Upper lobe of left lung (tissue), 6 donors: ENCODE measurements around the gene POLR3E. TPM values are rescaled to one million over a fixed set of nuclear protein-coding genes. Genes with fewer than 3 reads are reported as not detected.
A peak's percentile ranks its signal among the peaks of the same experiment; 100 is the strongest.

Experiments
- ATAC-seq, 2 donors: fragments of 200-7000 bp; cut with Tn5 transposase; one replicate each; pipeline ENCODE4 v1.9.1; 2022; ENCODE audit warnings: mild to moderate bottlenecking in 2 of 2, moderate library complexity in 2 of 2; ENCODE audit not compliant: low FRiP score in 2 of 2
- DNase-seq, 2 donors: peaks; one replicate each; pipeline ENCODE4 v3.0.0-alpha.2; 2019 to 2020
- H3K27ac ChIP-seq, 4 donors: fragments of 200-600 bp; sonication (generic); one replicate each; pipeline ENCODE4 v1.5.1; 2016 to 2019
- H3K27me3 ChIP-seq, 4 donors: fragments of 200-600 bp; sonication (generic); one replicate each; pipeline ENCODE4 v1.5.1; 2017 to 2019
- H3K36me3 ChIP-seq, 4 donors: fragments of 200-600 bp; sonication (generic); one replicate each; pipeline ENCODE4 v1.5.1; 2016 to 2019
- H3K4me1 ChIP-seq, 4 donors: fragments of 200-600 bp; sonication (generic); one replicate each; pipeline ENCODE4 v1.5.1; 2018 to 2019
- H3K4me3 ChIP-seq, 4 donors: fragments of 200-600 bp; sonication (generic); one replicate each; pipeline ENCODE4 v1.5.1; 2017 to 2019; ENCODE audit warnings: mild to moderate bottlenecking in 2 of 4, moderate library complexity in 1 of 4
- H3K9me3 ChIP-seq, 4 donors: fragments of 200-600 bp; sonication (generic); one replicate each; pipeline ENCODE4 v1.5.1; 2018 to 2019
- CTCF ChIP-seq, 6 experiments: fragments of 450-650 bp in 4 of 6; fragments of 200-600 bp in 2 of 6; sonication (generic) in 2 of 6; IDR thresholded peaks; one replicate each; pipeline ENCODE4 v1.5.1; 2016 to 2019; ENCODE audit warnings: antibody characterized with exemption in 6 of 6
- EP300 ChIP-seq, 4 donors: sonication (generic); formaldehyde crosslinking; IDR thresholded peaks; one replicate each; pipeline ENCODE4 v1.5.1; 2017; ENCODE audit warnings: antibody characterized with exemption in 4 of 4, control low read depth in 2 of 4
- POLR2A ChIP-seq, 4 donors: fragments of 450-650 bp; IDR thresholded peaks; one replicate each; pipeline ENCODE4 v1.5.1; 2016 to 2017; ENCODE audit warnings: antibody characterized with exemption in 4 of 4, mild to moderate bottlenecking in 2 of 4
- POLR2AphosphoS5 ChIP-seq, 2 donors: sonication (generic); formaldehyde crosslinking; IDR thresholded peaks; one replicate each; pipeline ENCODE4 v1.5.1; 2017; ENCODE audit warnings: antibody characterized with exemption in 2 of 2
- WGBS, 2 donors: methylation state at CpG; one replicate each; pipeline ENCODE4 v1.1.5; 2017 to 2018; 5-methylcytosine and 5-hydroxymethylcytosine counted together
- total RNA-seq, 6 donors: library from RNA; depleted of rRNA in 4 of 6; stranded (reverse); fragments of >200 nt in 4 of 6; gene quantifications; one replicate each; pipeline versions ENCODE4 v1.1.0 to v1.2.1, GENCODE V29; 2016 to 2021
- donor health status: DM: no; HTN: no; CAD: no; lungs with moderate emphysema.
- donor health status: DM: no; HTN: yes; CAD: no; lungs with severe emphysema.

Gene POLR3E, protein sequence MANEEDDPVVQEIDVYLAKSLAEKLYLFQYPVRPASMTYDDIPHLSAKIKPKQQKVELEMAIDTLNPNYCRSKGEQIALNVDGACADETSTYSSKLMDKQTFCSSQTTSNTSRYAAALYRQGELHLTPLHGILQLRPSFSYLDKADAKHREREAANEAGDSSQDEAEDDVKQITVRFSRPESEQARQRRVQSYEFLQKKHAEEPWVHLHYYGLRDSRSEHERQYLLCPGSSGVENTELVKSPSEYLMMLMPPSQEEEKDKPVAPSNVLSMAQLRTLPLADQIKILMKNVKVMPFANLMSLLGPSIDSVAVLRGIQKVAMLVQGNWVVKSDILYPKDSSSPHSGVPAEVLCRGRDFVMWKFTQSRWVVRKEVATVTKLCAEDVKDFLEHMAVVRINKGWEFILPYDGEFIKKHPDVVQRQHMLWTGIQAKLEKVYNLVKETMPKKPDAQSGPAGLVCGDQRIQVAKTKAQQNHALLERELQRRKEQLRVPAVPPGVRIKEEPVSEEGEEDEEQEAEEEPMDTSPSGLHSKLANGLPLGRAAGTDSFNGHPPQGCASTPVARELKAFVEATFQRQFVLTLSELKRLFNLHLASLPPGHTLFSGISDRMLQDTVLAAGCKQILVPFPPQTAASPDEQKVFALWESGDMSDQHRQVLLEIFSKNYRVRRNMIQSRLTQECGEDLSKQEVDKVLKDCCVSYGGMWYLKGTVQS
- total RNA-seq, result 10 to 100 TPM; 27.0 to 91.1 (median 47.0) TPM

DNA sequence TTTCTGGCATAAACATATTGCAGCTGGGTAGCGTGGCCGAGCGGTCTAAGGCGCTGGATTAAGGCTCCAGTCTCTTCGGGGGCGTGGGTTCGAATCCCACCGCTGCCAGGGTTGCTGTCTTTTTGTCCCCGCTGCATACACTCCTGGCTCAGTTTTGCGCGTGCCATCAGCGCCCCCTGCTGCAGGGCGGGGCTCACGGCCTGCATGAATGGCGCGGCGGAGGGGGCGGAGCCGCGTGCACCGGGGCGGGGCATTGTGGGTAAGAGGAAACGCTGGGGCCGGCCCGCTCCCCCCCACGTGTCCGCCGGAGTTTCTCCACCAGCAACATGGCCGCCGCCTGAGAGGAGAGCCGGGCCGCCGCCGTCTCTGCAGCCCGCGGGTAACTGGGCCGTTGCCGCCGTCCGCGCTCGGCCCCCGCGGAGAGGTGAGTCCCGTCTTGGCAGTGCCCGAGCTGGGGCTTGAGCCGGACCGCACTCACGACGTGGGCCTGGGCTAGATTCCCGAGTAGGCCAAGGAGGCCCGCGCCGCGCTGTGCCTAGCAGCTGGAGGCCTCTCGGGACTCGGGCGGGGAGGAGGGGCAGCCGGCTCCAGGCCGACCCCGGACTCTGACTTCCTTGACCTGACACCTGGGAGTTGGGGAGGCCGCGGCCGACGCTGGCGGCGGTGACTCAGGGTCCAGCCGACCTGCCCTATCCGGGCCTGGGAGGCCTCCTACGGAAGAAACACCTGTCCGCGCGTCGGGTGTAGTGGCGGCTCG is at the start of gene POLR3E:
POLR3E (plus strand) TSS at position 296 of the 757 bp plus-strand sequence. CDS start 5,560 bp downstream, outside the sequence.
- Histone ChIP-seq H3K4me3 (peak within 1 kb of the TSS; percentile 45 to 81 (median 70)), H3K27ac (peak within 1 kb of the TSS; percentile 89 to 93 (median 92)), H3K9me3 (no peaks in the 10 kb centered on the region), H3K4me1 (peaks cover 18 to 31% (median 23%) of the 10 kb centered on the region in 4 donors), H3K27me3 (no peaks in the 10 kb centered on the region), H3K36me3 (peaks cover 0 to 2% (median 0%) of the 10 kb centered on the region in 4 donors)
- DNase-seq, result peak; percentile 100
- peak; percentile 98 to 100 for ATAC-seq
- TF ChIP-seq CTCF (IDR thresholded peaks at IDR 0.05), result peak; percentile 87 to 100 (median 98)
- peak in 3 of 4 donors; percentile 25 to 76 (median 45) for TF ChIP-seq POLR2A (IDR thresholded peaks at IDR 0.05)
- peak; percentile 71 to 81 for TF ChIP-seq POLR2AphosphoS5 (IDR thresholded peaks at IDR 0.05)
- TF ChIP-seq EP300 (IDR thresholded peaks at IDR 0.05), result no peak
- 0 to 1% methylated on average over 11 to 27 of the region's 76 CpGs for WGBS, 2 donors

GRCh38 chr16:22250522-22250921 is 46.7 kb upstream of the POLR3E start:
- ATAC-seq, result peak in 1 of 2 donors; percentile 37
- no peak for DNase-seq
- H3K27me3 ChIP-seq, result no peaks in the 10 kb centered on the region
- no peak overlapping the region for H3K4me3 ChIP-seq
- peaks cover 18 to 93% (median 50%) of the 10 kb centered on the region in 4 donors for H3K36me3 ChIP-seq
- TF ChIP-seq CTCF (IDR thresholded peaks at IDR 0.05), result no peak
- TF ChIP-seq POLR2A (IDR thresholded peaks at IDR 0.05), result no peak
- no peak for TF ChIP-seq POLR2AphosphoS5 (IDR thresholded peaks at IDR 0.05)
- no peak for TF ChIP-seq EP300 (IDR thresholded peaks at IDR 0.05)
- H3K4me1 ChIP-seq, result no peaks in the 10 kb centered on the region
- no peaks in the 10 kb centered on the region for H3K9me3 ChIP-seq
- H3K27ac ChIP-seq, result no peak overlapping the region
- 95 to 97% methylated on average over 6 of the region's 6 CpGs for WGBS, 2 donors

GRCh38 chr16:22252317-22252716 is 44.9 kb upstream of the POLR3E start:
- no peaks in the 10 kb centered on the region for H3K27me3 ChIP-seq
- WGBS, 2 donors, result 76 to 90% methylated on average over 5 of the region's 5 CpGs
- DNase-seq (no peak), ATAC-seq (no peak)
- H3K36me3 ChIP-seq, result peaks cover 26 to 96% (median 61%) of the 10 kb centered on the region in 4 donors
- H3K27ac ChIP-seq, result no peak overlapping the region
- TF ChIP-seq EP300 (IDR thresholded peaks at IDR 0.05) (no peak), CTCF (IDR thresholded peaks at IDR 0.05) (no peak), POLR2AphosphoS5 (IDR thresholded peaks at IDR 0.05) (no peak), POLR2A (IDR thresholded peaks at IDR 0.05) (no peak)
- no peaks in the 10 kb centered on the region for H3K9me3 ChIP-seq
- no peak overlapping the region for H3K4me3 ChIP-seq
- H3K4me1 ChIP-seq, result no peaks in the 10 kb centered on the region

DNA sequence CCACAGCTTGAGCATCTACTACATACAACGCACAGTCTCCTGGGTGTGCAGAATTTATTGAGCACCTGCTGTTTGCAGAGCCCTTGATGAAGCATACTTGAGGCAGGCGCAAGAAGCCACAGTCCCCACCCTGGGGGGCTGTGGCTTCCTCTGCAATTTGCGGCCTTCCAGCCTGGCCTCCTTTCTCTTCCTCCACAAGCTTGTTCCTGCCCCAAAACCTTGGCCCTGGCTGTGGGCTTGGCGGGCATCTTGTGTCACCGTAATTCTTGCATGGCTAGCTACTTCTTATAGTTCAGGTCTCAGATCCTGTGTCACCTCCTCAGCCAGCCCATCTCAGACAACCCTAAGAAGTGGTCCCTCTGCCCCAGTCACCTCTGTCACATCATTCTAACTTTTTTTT is 43.9 kb upstream of the POLR3E start:
- no peak overlapping the region for H3K4me3 ChIP-seq
- H3K36me3 ChIP-seq, result peaks cover 35 to 96% (median 70%) of the 10 kb centered on the region in 4 donors
- H3K9me3 ChIP-seq, result no peaks in the 10 kb centered on the region
- H3K27ac ChIP-seq, result no peak overlapping the region
- no peaks in the 10 kb centered on the region for H3K27me3 ChIP-seq
- 95 to 97% methylated on average over 5 of the region's 5 CpGs for WGBS, 2 donors
- ATAC-seq, result no peak
- DNase-seq, result no peak
- no peaks in the 10 kb centered on the region for H3K4me1 ChIP-seq
- TF ChIP-seq CTCF (IDR thresholded peaks at IDR 0.05) (no peak), POLR2AphosphoS5 (IDR thresholded peaks at IDR 0.05) (no peak), EP300 (IDR thresholded peaks at IDR 0.05) (no peak), POLR2A (IDR thresholded peaks at IDR 0.05) (no peak)
